ENCODE measurements around the gene IL1RAPL2.

GRCh38 chrX:104670051-104670450 is 104.1 kb downstream of the IL1RAPL2 start:
- no peak for TF ChIP-seq POLR2A (IDR thresholded peaks at IDR 0.05)
- TF ChIP-seq CTCF (IDR thresholded peaks at IDR 0.05) = no peak
- no peak for TF ChIP-seq POLR2AphosphoS5 (IDR thresholded peaks at IDR 0.05)

All from transverse colon (tissue), 4 donors.